ENCODE measurements around the gene WDFY1. TPM values are rescaled to one million over a fixed set of nuclear protein-coding genes. Genes with fewer than 3 reads are reported as not detected.

The WDFY1 gene
- total and polyA plus RNA-seq, 9 of the 15 experiments (the other 6 are each of a cell fraction or from before 2014, with no cell fraction given) = 5.4 to 27.6 (median 17.5) TPM

DNA sequence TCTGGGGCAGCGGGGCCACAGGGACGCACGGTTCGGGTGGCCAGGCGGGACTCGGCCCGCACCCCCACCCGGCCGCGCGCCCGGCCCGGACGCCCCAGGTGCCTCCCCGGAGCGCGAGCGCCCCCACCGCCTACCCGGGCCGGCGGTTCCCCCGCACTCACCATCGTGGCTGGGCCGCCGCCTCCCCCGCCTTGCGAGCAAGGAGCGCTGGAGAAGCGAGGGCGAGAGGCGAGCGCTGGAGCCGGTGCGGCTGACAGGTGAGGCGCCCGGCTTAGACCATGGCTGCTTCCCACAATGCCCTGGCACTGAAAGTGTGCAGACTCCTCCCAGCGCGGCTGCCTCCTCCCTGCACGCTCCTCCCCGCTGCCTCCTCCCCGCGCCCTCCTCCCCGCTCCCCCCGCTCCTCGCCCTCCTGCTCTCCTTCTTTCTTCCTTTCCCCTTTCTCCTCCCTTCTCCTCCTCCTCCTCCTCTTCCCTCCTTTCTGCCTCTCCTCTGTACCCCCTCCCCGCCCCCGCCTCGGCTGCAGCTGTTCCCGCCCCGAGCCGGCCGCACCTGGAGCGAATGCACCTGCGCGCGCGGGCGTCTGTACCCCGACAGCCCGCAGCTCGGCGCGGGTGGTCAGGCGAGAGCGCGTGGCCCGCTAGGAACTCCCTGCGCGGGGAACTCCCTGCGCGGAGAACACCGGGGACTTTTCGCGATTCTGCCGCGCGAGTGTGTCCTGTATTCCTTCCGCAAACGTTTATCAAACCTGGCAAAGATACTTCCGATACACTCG, 107.7 kb downstream of the WDFY1 start, which contains the start of gene AP1S3:
TSS of gene AP1S3 (minus strand) at position 296 of the 775 bp plus-strand sequence. CDS start at position 164, 132 bp downstream.
- in situ Hi-C loops (cut with MboI) = no loop called here
- H3K27ac ChIP-seq (ENCODE audit: extremely low read depth, low read depth, low read length) = no peak within 1 kb of the TSS
- peak; percentile 92 for ATAC-seq
- peak within 1 kb of the TSS; percentile 50 for H3K4me2 ChIP-seq (ENCODE audit: insufficient read depth, low read length)
- H3K4me1 ChIP-seq (replicated peaks in 1 of 2; ENCODE audit: control insufficient read depth in 2 of 2, insufficient read depth in 2 of 2, low read length in 2 of 2) = peaks cover 0 to 16% of the 10 kb centered on the region in 2 experiments; a peak in 2 of 5 replicates
- no peaks in the 10 kb centered on the region for H3K79me2 ChIP-seq (ENCODE audit: control insufficient read depth, insufficient read depth, low read length)
- no peaks in the 10 kb centered on the region for H3K9me3 ChIP-seq (replicated peaks; ENCODE audit: control insufficient read depth, insufficient read depth, low read depth, low read length)
- ChIA-PET CTCF (ENCODE audit: low intra/inter-chr PET ratio) (no interaction called here), POLR2A (no interaction called here)
- no peaks in the 10 kb centered on the region for H4K20me1 ChIP-seq (replicated peaks; ENCODE audit: control insufficient read depth, insufficient read depth, low read length)
- peaks cover 0 to 10% of the 10 kb centered on the region in 2 experiments; a peak in 1 of 5 replicates for H3K27me3 ChIP-seq (ENCODE audit: control insufficient read depth in 2 of 2, insufficient read depth in 2 of 2, low read length in 2 of 2)
- peak within 1 kb of the TSS in 1 of 2 experiments; percentile 87; a peak in 2 of 4 replicates for H3K9ac ChIP-seq (ENCODE audit: insufficient read depth in 1 of 2, low read depth in 2 of 2, low read length in 2 of 2)
- peak within 1 kb of the TSS; percentile 47 for H3K4me3 ChIP-seq
- H3K36me3 ChIP-seq (ENCODE audit: control insufficient read depth, insufficient read depth, low read length) = no peaks in the 10 kb centered on the region
- peak within 1 kb of the TSS; percentile 59; the same call in 1 of the 2 replicates for H2AFZ ChIP-seq (ENCODE audit: low read depth, low read length)
- WGBS (ENCODE audit: insufficient coverage, low coverage, missing lambda C conversion rate) = 11% methylated on average over 14 of the region's 82 CpGs
- BruUV-seq (replicated peaks) = no TSS peak
- FAIRE-seq = no peak
- no peaks in the 10 kb centered on the region for H3K9me1 ChIP-seq (ENCODE audit: control insufficient read depth, insufficient read depth, low read length)
- intact Hi-C loops (cut with micrococcal nuclease) = no loop called here
- peak; percentile 36 to 60 (median 55) for DNase-seq (ENCODE audit: extremely low read depth in 1 of 4, low spot score in 3 of 4)
- TF ChIP-seq, protein P1, sequence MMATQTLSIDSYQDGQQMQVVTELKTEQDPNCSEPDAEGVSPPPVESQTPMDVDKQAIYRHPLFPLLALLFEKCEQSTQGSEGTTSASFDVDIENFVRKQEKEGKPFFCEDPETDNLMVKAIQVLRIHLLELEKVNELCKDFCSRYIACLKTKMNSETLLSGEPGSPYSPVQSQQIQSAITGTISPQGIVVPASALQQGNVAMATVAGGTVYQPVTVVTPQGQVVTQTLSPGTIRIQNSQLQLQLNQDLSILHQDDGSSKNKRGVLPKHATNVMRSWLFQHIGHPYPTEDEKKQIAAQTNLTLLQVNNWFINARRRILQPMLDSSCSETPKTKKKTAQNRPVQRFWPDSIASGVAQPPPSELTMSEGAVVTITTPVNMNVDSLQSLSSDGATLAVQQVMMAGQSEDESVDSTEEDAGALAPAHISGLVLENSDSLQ (IDR thresholded peaks at IDR 0.05) = no peak
- TF ChIP-seq GATAD2B (IDR thresholded peaks at IDR 0.05; ENCODE audit: borderline replicate concordance) = 0 out of 2 replicates have a peak, but pooled peaks have one; percentile 23
- TF ChIP-seq, protein P2, sequence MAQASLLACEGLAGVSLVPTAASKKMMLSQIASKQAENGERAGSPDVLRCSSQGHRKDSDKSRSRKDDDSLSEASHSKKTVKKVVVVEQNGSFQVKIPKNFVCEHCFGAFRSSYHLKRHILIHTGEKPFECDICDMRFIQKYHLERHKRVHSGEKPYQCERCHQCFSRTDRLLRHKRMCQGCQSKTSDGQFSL (CRISPR knock-in tag; IDR thresholded peaks at IDR 0.05) = 0 out of 2 replicates have a peak, but pooled peaks have one; percentile 68
- TF ChIP-seq, protein P2 (tag; IDR thresholded peaks at IDR 0.05) = peak in 1 of 2 experiments; percentile 41; a peak in 1 of 4 replicates
- TF ChIP-seq, protein P3, sequence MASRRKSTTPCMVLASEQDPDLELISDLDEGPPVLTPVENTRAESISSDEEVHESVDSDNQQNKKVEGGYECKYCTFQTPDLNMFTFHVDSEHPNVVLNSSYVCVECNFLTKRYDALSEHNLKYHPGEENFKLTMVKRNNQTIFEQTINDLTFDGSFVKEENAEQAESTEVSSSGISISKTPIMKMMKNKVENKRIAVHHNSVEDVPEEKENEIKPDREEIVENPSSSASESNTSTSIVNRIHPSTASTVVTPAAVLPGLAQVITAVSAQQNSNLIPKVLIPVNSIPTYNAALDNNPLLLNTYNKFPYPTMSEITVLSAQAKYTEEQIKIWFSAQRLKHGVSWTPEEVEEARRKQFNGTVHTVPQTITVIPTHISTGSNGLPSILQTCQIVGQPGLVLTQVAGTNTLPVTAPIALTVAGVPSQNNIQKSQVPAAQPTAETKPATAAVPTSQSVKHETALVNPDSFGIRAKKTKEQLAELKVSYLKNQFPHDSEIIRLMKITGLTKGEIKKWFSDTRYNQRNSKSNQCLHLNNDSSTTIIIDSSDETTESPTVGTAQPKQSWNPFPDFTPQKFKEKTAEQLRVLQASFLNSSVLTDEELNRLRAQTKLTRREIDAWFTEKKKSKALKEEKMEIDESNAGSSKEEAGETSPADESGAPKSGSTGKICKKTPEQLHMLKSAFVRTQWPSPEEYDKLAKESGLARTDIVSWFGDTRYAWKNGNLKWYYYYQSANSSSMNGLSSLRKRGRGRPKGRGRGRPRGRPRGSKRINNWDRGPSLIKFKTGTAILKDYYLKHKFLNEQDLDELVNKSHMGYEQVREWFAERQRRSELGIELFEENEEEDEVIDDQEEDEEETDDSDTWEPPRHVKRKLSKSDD (conservative IDR thresholded peaks at IDR 0.05; ENCODE audit: low read length) = no peak
- TF ChIP-seq, protein P4, sequence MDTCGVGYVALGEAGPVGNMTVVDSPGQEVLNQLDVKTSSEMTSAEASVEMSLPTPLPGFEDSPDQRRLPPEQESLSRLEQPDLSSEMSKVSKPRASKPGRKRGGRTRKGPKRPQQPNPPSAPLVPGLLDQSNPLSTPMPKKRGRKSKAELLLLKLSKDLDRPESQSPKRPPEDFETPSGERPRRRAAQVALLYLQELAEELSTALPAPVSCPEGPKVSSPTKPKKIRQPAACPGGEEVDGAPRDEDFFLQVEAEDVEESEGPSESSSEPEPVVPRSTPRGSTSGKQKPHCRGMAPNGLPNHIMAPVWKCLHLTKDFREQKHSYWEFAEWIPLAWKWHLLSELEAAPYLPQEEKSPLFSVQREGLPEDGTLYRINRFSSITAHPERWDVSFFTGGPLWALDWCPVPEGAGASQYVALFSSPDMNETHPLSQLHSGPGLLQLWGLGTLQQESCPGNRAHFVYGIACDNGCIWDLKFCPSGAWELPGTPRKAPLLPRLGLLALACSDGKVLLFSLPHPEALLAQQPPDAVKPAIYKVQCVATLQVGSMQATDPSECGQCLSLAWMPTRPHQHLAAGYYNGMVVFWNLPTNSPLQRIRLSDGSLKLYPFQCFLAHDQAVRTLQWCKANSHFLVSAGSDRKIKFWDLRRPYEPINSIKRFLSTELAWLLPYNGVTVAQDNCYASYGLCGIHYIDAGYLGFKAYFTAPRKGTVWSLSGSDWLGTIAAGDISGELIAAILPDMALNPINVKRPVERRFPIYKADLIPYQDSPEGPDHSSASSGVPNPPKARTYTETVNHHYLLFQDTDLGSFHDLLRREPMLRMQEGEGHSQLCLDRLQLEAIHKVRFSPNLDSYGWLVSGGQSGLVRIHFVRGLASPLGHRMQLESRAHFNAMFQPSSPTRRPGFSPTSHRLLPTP (IDR thresholded peaks at IDR 0.05; ENCODE audit: borderline replicate concordance, extremely low read depth, insufficient read length) = no peak

Measured in K562 (cell line).